HEK293 (cell line): ENCODE measurements around the gene SYCE1.

Source experiments
- CTCF ChIA-PET: fragments of 350-600 bp; formaldehyde crosslinking; extraction: SDS; loops from one replicate; lab custom pipeline; 2021; ENCODE audit warnings: antibody characterized with exemption; lab: Yijun Ruan, JAX
- POLR2A ChIA-PET: fragments of 300-600 bp; formaldehyde crosslinking; extraction: SDS; loops from one replicate; lab custom pipeline; 2020; ENCODE audit warnings: antibody characterized with exemption, inconsistent platforms; lab: Yijun Ruan, JAX
- H3K27ac ChIP-seq: fragments of 200-500 bp; sonication (Bioruptor generic); 2 replicates; pipeline ENCODE4 v1.5.1; 2014; ENCODE audit warnings: low read depth, low read length, control low read depth, inconsistent platforms; ENCODE audit errors: extremely low read depth
- H3K36me3 ChIP-seq, 2 experiments: fragments of 200-500 bp in 1 of 2; sonication (Bioruptor generic) in 1 of 2; 1 replicate in 1 of 2; 2 replicates in 1 of 2; pipeline ENCODE4 v1.5.1; 2014 to 2017; ENCODE audit warnings: inconsistent platforms in 2 of 2, low read length in 2 of 2; ENCODE audit not compliant: control insufficient read depth in 2 of 2, insufficient read depth in 1 of 2
- H3K4me1 ChIP-seq: fragments of 200-500 bp; sonication (Bioruptor generic); 2 replicates; pipeline ENCODE4 v1.5.1; 2014; ENCODE audit warnings: mild to moderate bottlenecking, low read length, inconsistent platforms; ENCODE audit not compliant: control insufficient read depth, insufficient read depth
- H3K4me3 ChIP-seq: 2 replicates; pipeline ENCODE4 v1.5.1; 2011; ENCODE audit warnings: low read depth, mild to moderate bottlenecking, control low read depth, low read length, moderate library complexity
- H3K9me3 ChIP-seq: fragments of 200-500 bp; sonication (Bioruptor generic); 2 replicates; pipeline ENCODE4 v1.5.1; 2014; ENCODE audit warnings: low read depth, low read length, inconsistent platforms; ENCODE audit not compliant: control insufficient read depth, insufficient read depth
- GLI4 ChIP-seq: fragments of 450-650 bp; formaldehyde crosslinking; IDR thresholded peaks from 2 replicates; pipeline ENCODE4 v1.5.1; 2016; ENCODE audit warnings: missing biosample characterization, missing genetic modification characterization
- KLF1 ChIP-seq: fragments of 450-650 bp; formaldehyde crosslinking; IDR thresholded peaks from 2 replicates; pipeline ENCODE4 v1.5.1; 2016; ENCODE audit warnings: missing biosample characterization, missing genetic modification characterization
- OVOL3 ChIP-seq: fragments of 450-650 bp; formaldehyde crosslinking; IDR thresholded peaks from 2 replicates; pipeline ENCODE4 v1.5.1; 2016; ENCODE audit warnings: missing biosample characterization, missing genetic modification characterization
- PRDM4 ChIP-seq: fragments of 450-650 bp; formaldehyde crosslinking; IDR thresholded peaks from 2 replicates; pipeline ENCODE4 v1.5.1; 2017; ENCODE audit warnings: missing biosample characterization, missing genetic modification characterization
- REPIN1 ChIP-seq: fragments of 450-650 bp; formaldehyde crosslinking; IDR thresholded peaks from 2 replicates; pipeline ENCODE4 v1.5.1; 2017; ENCODE audit warnings: missing biosample characterization, missing genetic modification characterization, low read depth
- TRIM28 ChIP-seq: IDR thresholded peaks from 2 replicates; pipeline ENCODE4 v1.6.1; 2011; ENCODE audit warnings: low read length, control low read depth, borderline replicate concordance
- ZBTB44 ChIP-seq: fragments of 450-650 bp; IDR thresholded peaks from 2 replicates; pipeline ENCODE4 v1.5.1; 2018; ENCODE audit warnings: missing biosample characterization, mild to moderate bottlenecking, missing genetic modification characterization
- ZBTB49 ChIP-seq: fragments of 450-650 bp; formaldehyde crosslinking; IDR thresholded peaks from 2 replicates; pipeline ENCODE4 v1.5.1; 2016; ENCODE audit warnings: missing biosample characterization, missing genetic modification characterization, low read depth
- ZNF114 ChIP-seq: fragments of 450-650 bp; formaldehyde crosslinking; IDR thresholded peaks from 2 replicates; pipeline ENCODE4 v1.5.0; 2017; ENCODE audit warnings: missing biosample characterization, missing genetic modification characterization
- ZNF133 ChIP-seq: fragments of 450-650 bp; formaldehyde crosslinking; IDR thresholded peaks from 2 replicates; pipeline ENCODE4 v1.5.1; 2016; ENCODE audit warnings: missing biosample characterization, missing genetic modification characterization
- ZNF202 ChIP-seq: fragments of 450-650 bp; formaldehyde crosslinking; IDR thresholded peaks from 2 replicates; pipeline ENCODE4 v1.5.1; 2016; ENCODE audit warnings: missing biosample characterization, missing genetic modification characterization, borderline replicate concordance
- ZNF214 ChIP-seq: fragments of 450-650 bp; formaldehyde crosslinking; IDR thresholded peaks from 2 replicates; pipeline ENCODE4 v1.5.1; 2017; ENCODE audit warnings: missing biosample characterization, mild to moderate bottlenecking, missing genetic modification characterization, borderline replicate concordance
- ZNF248 ChIP-seq: fragments of 450-650 bp; formaldehyde crosslinking; IDR thresholded peaks from 2 replicates; pipeline ENCODE4 v1.5.1; 2017; ENCODE audit warnings: missing biosample characterization, missing genetic modification characterization
- ZNF311 ChIP-seq: fragments of 450-650 bp; formaldehyde crosslinking; IDR thresholded peaks from 2 replicates; pipeline ENCODE4 v1.5.1; 2017; ENCODE audit warnings: missing biosample characterization, missing genetic modification characterization, borderline replicate concordance
- ZNF324 ChIP-seq: fragments of 450-650 bp; formaldehyde crosslinking; IDR thresholded peaks from 2 replicates; pipeline ENCODE4 v1.5.1; 2016; ENCODE audit warnings: missing biosample characterization, missing genetic modification characterization
- ZNF530 ChIP-seq: fragments of 450-650 bp; formaldehyde crosslinking; IDR thresholded peaks from 2 replicates; pipeline ENCODE4 v1.5.1; 2016; ENCODE audit warnings: low read depth, missing biosample characterization, missing genetic modification characterization
- ZNF558 ChIP-seq: fragments of 450-650 bp; formaldehyde crosslinking; IDR thresholded peaks from 2 replicates; pipeline ENCODE4 v1.5.1; 2016; ENCODE audit warnings: missing biosample characterization, missing genetic modification characterization
- ZNF571 ChIP-seq: fragments of 450-650 bp; formaldehyde crosslinking; IDR thresholded peaks from 2 replicates; pipeline ENCODE4 v1.5.0; 2017; ENCODE audit warnings: missing biosample characterization, missing genetic modification characterization
- ZNF639 ChIP-seq: fragments of 450-650 bp; formaldehyde crosslinking; IDR thresholded peaks from 2 replicates; pipeline ENCODE4 v1.5.1; 2016; ENCODE audit warnings: missing biosample characterization, missing genetic modification characterization
- ZNF658 ChIP-seq: fragments of 450-650 bp; formaldehyde crosslinking; IDR thresholded peaks from 2 replicates; pipeline ENCODE4; 2016; ENCODE audit warnings: missing biosample characterization, missing genetic modification characterization
- ZNF791 ChIP-seq: fragments of 450-650 bp; formaldehyde crosslinking; IDR thresholded peaks from 2 replicates; pipeline ENCODE4 v1.5.1; 2016; ENCODE audit warnings: missing biosample characterization, missing genetic modification characterization
- ZSCAN23 ChIP-seq: fragments of 450-650 bp; formaldehyde crosslinking; IDR thresholded peaks from 2 replicates; pipeline ENCODE4 v1.5.1; 2016; ENCODE audit warnings: missing biosample characterization, missing genetic modification characterization
- ZSCAN30 ChIP-seq: fragments of 450-650 bp; IDR thresholded peaks from 2 replicates; pipeline ENCODE4 v1.5.1; 2018; ENCODE audit warnings: missing biosample characterization, mild to moderate bottlenecking, missing genetic modification characterization, moderate library complexity
- ZSCAN5A ChIP-seq: fragments of 450-650 bp; formaldehyde crosslinking; IDR thresholded peaks from 2 replicates; pipeline ENCODE4 v1.5.1; 2016; ENCODE audit warnings: missing biosample characterization, missing genetic modification characterization
- ZXDB ChIP-seq: fragments of 450-650 bp; formaldehyde crosslinking; IDR thresholded peaks from 2 replicates; pipeline ENCODE4 v1.5.1; 2016; ENCODE audit warnings: missing biosample characterization, missing genetic modification characterization

SYCE1 gene

GRCh38 chr10:133590970-133591359 lies 25.6 kb upstream of the SYCE1 start:
- H3K27ac ChIP-seq, result no peak overlapping the region
- H3K36me3 ChIP-seq, result no peaks in the 10 kb centered on the region; a peak in 1 of 3 replicates
- no peak for TF ChIP-seq ZNF558 (tag by site-specific recombination)
- TF ChIP-seq TRIM28, result no peak
- TF ChIP-seq GLI4 (tag by site-specific recombination), result no peak
- TF ChIP-seq ZNF571, result no peak
- TF ChIP-seq OVOL3 (tag by site-specific recombination), result no peak
- no peak for TF ChIP-seq ZNF214 (tag by site-specific recombination)
- no peak for TF ChIP-seq ZNF530 (tag by site-specific recombination)
- no peak for TF ChIP-seq ZNF202 (tag by site-specific recombination)
- TF ChIP-seq PRDM4 (tag by site-specific recombination), result no peak
- TF ChIP-seq KLF1 (tag by site-specific recombination), result no peak
- TF ChIP-seq ZBTB44 (tag by site-specific recombination), result no peak
- TF ChIP-seq ZNF248 (tag by site-specific recombination), result no peak
- TF ChIP-seq ZNF311 (tag by site-specific recombination), result no peak
- TF ChIP-seq ZNF133 (tag by site-specific recombination), result no peak
- TF ChIP-seq ZNF324 (tag by site-specific recombination), result no peak
- TF ChIP-seq ZNF639 (tag by site-specific recombination), result no peak
- H3K4me3 ChIP-seq, result no peak overlapping the region
- H3K4me1 ChIP-seq, result no peaks in the 10 kb centered on the region
- H3K9me3 ChIP-seq, result no peaks in the 10 kb centered on the region
- CTCF ChIA-PET, result no interaction called here
- POLR2A ChIA-PET, result no interaction called here

GRCh38 chr10:133590226-133590969 lies 25.0 kb upstream of the SYCE1 start:
- no peak for TF ChIP-seq REPIN1 (tag by site-specific recombination)
- no peak for TF ChIP-seq ZSCAN5A (tag by site-specific recombination)
- no peak for TF ChIP-seq ZSCAN30
- TF ChIP-seq ZBTB49, result no peak
- no peak for TF ChIP-seq ZNF791 (tag by site-specific recombination)
- TF ChIP-seq ZSCAN23 (tag by site-specific recombination), result no peak
- no peak for TF ChIP-seq ZNF658 (tag by site-specific recombination)
- no peak for TF ChIP-seq ZXDB (tag by site-specific recombination)
- TF ChIP-seq ZNF114 (tag by site-specific recombination), result no peak
- Histone ChIP-seq H3K9me3 (no peaks in the 10 kb centered on the region), H3K4me3 (no peak overlapping the region), H3K27ac (no peak overlapping the region), H3K36me3 (no peaks in the 10 kb centered on the region; a peak in 1 of 3 replicates), H3K4me1 (no peaks in the 10 kb centered on the region)
- ChIA-PET POLR2A (no interaction called here), CTCF (interaction anchor here (0.6 to 1.0 kb wide), 3 partner anchors 19 to 344 kb away, joined by 3 to 4 read pairs (median 3); no protein-coding TSS in a partner anchor)
